Tibial nerve (tissue), 4 donors: Measurements from ENCODE around the gene ZNF426. TPM values are rescaled to one million over a fixed set of nuclear protein-coding genes. Genes with fewer than 3 reads are reported as not detected.
"Not testable (repeated sequence)": the region's sequence is repeated elsewhere in the genome, so short reads cannot be mapped to it uniquely, and the experiment has no call there.

Experiments used
- DNase-seq, 2 donors: peaks; one replicate each; pipeline ENCODE4 v3.0.0-alpha.2; 2019; ENCODE audit warnings: low spot score in 2 of 2
- H3K27ac ChIP-seq, 4 donors: fragments of 200-600 bp; sonication (generic) in 3 of 4; one replicate each; pipeline ENCODE4 v1.5.1; 2017 to 2019; ENCODE audit warnings: mild to moderate bottlenecking in 1 of 4
- H3K27me3 ChIP-seq, 2 donors: fragments of 200-600 bp; sonication (generic) in 1 of 2; one replicate each; pipeline versions ENCODE4 v1.5.1 to v1.6.0; 2017 to 2019
- H3K36me3 ChIP-seq, 3 donors: fragments of 200-600 bp; sonication (generic); one replicate each; pipeline ENCODE4 v1.5.1; 2018 to 2019
- H3K4me1 ChIP-seq, 4 donors: fragments of 200-600 bp; sonication (generic) in 3 of 4; one replicate each; pipeline ENCODE4 v1.5.1; 2017 to 2019
- H3K4me3 ChIP-seq, 4 donors: fragments of 200-600 bp; sonication (generic) in 3 of 4; one replicate each; pipeline ENCODE4 v1.5.1; 2017 to 2019; ENCODE audit warnings: mild to moderate bottlenecking in 1 of 4, moderate library complexity in 1 of 4
- H3K9me3 ChIP-seq, 4 donors: fragments of 200-600 bp; sonication (generic) in 3 of 4; one replicate each; pipeline ENCODE4 v1.5.1; 2017 to 2019
- EP300 ChIP-seq, 2 donors: sonication (generic); formaldehyde crosslinking; IDR thresholded peaks; one replicate each; pipeline ENCODE4 v1.6.1; 2017; ENCODE audit warnings: antibody characterized with exemption in 2 of 2, mild to moderate bottlenecking in 1 of 2
- POLR2A ChIP-seq, 2 donors: fragments of 450-650 bp; IDR thresholded peaks; one replicate each; pipeline ENCODE4 v1.6.1; 2017; ENCODE audit warnings: antibody characterized with exemption in 2 of 2, mild to moderate bottlenecking in 2 of 2, moderate library complexity in 2 of 2
- WGBS, 2 donors: methylation state at CpG; one replicate each; pipeline ENCODE4 v1.1.5; 2018; 5-methylcytosine and 5-hydroxymethylcytosine counted together
- total RNA-seq, 4 donors: library from RNA; depleted of rRNA; stranded (reverse); fragments of >200 nt; gene quantifications; one replicate each; pipeline ENCODE4 v1.1.0, GENCODE V29; 2016
- TF ChIP-seq, protein P1 (sequence below), 5 experiments: fragments of 200-600 bp in 3 of 5; fragments of 450-650 bp in 2 of 5; sonication (generic) in 3 of 5; IDR thresholded peaks; one replicate each; pipeline ENCODE4 v1.5.1; 2016 to 2019; ENCODE audit warnings: antibody characterized with exemption in 5 of 5, mild to moderate bottlenecking in 3 of 5, moderate library complexity in 2 of 5

Gene ZNF426
- total RNA-seq, result 10 to 100 TPM; 10.5 to 13.7 (median 12.8) TPM

DNA sequence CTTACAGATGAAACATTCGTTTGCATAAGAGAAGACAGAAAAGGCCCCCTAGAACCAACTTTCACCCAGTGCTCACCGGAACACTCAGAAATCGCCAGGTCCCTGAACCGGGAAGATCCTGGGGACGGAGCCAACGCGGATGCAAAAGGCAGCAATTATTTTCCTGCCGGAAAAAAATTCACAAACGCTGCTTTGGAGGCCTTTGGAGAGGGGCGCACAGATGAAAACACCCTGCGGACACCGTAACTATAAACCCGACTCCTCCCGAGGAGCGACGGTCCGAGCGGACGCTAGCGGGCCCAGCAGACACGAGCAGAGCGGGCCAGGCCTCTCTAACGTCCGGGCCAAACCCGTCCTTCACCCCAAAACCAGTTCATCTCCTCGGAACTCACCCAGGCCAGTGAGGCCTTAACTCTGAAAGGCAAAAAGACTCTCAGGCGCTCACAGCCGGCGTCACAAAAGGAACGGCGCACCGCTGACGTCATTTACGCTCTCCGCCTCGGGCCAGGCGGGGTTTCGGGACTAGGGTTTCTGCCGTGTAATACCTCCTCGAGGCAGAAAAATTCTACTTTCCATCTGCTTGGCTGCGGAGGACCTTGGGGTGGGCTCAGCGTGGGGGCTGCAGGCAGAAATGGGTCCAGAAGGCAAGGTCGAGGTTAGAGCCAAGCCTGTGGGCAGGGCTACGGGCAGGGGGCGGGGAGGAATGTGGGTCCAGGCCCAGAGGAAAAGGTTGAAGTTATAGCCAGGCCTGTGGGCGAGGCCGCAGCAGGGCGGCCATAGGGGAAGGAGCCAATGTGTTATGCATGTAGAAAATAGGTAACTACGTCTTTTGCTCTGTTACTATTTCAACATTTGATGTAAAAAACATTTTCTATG lies at the start of gene ZNF426:
Gene ZNF426 (minus strand): TSS at position 463 of the 876 bp plus-strand sequence. CDS start 2,413 bp downstream, outside the sequence.
- peaks cover 0 to 18% (median 3%) of the 10 kb centered on the region in 4 donors for H3K4me1 ChIP-seq
- TF ChIP-seq POLR2A (IDR thresholded peaks at IDR 0.05) (peak in 1 of 2 donors; percentile 31), EP300 (IDR thresholded peaks at IDR 0.05) (peak in 1 of 2 donors; percentile 80)
- TF ChIP-seq, protein P1, sequence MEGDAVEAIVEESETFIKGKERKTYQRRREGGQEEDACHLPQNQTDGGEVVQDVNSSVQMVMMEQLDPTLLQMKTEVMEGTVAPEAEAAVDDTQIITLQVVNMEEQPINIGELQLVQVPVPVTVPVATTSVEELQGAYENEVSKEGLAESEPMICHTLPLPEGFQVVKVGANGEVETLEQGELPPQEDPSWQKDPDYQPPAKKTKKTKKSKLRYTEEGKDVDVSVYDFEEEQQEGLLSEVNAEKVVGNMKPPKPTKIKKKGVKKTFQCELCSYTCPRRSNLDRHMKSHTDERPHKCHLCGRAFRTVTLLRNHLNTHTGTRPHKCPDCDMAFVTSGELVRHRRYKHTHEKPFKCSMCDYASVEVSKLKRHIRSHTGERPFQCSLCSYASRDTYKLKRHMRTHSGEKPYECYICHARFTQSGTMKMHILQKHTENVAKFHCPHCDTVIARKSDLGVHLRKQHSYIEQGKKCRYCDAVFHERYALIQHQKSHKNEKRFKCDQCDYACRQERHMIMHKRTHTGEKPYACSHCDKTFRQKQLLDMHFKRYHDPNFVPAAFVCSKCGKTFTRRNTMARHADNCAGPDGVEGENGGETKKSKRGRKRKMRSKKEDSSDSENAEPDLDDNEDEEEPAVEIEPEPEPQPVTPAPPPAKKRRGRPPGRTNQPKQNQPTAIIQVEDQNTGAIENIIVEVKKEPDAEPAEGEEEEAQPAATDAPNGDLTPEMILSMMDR (IDR thresholded peaks at IDR 0.05), result no peak
- peak within 1 kb of the TSS; percentile 83 to 95 (median 88) for H3K27ac ChIP-seq
- 0 to 1% methylated on average over 47 to 49 of the region's 49 CpGs for WGBS, 2 donors
- peaks cover 0 to 44% (median 5%) of the 10 kb centered on the region in 4 donors for H3K9me3 ChIP-seq
- peaks cover 16 to 38% (median 27%) of the 10 kb centered on the region in 3 donors for H3K36me3 ChIP-seq
- H3K4me3 ChIP-seq, result peak within 1 kb of the TSS; percentile 64 to 73 (median 68)
- H3K27me3 ChIP-seq, result no peaks in the 10 kb centered on the region
- peak; percentile 67 to 70 for DNase-seq

DNA sequence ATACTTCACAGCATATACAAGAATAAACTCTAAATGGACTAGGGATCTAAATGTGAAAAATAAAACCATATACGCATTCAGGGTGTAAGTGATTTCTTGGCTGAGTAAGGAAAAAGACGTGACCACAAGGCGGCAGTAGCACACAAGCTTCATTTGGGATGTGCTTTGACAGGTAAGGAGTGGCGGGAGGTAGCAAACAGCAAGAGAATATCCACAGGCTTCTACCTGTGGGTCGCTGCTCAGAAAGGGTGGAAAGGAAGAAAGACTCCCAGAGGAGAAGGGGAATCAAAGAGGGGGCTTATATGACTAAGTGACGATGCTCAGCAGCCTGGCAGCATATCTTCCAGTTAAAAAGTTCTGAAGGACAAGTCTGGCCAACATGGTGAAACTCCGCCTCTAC lies 48.3 kb upstream of the ZNF426 start:
- Histone ChIP-seq H3K9me3 (peaks cover 0 to 6% (median 0%) of the 10 kb centered on the region in 4 donors), H3K27ac (no peak overlapping the region), H3K27me3 (no peaks in the 10 kb centered on the region), H3K4me1 (peaks cover 0 to 22% (median 4%) of the 10 kb centered on the region in 4 donors), H3K4me3 (no peak overlapping the region), H3K36me3 (peaks cover 0 to 7% (median 0%) of the 10 kb centered on the region in 3 donors)
- WGBS, 2 donors, result 16 to 19% methylated on average over 7 of the region's 7 CpGs
- DNase-seq, result peak in 1 of 2 donors; percentile 66
- no peak for TF ChIP-seq POLR2A (IDR thresholded peaks at IDR 0.05)
- TF ChIP-seq, protein P1 (IDR thresholded peaks at IDR 0.05), result peak in 3 of 5 experiments; percentile 33 to 56 (median 40)

DNA sequence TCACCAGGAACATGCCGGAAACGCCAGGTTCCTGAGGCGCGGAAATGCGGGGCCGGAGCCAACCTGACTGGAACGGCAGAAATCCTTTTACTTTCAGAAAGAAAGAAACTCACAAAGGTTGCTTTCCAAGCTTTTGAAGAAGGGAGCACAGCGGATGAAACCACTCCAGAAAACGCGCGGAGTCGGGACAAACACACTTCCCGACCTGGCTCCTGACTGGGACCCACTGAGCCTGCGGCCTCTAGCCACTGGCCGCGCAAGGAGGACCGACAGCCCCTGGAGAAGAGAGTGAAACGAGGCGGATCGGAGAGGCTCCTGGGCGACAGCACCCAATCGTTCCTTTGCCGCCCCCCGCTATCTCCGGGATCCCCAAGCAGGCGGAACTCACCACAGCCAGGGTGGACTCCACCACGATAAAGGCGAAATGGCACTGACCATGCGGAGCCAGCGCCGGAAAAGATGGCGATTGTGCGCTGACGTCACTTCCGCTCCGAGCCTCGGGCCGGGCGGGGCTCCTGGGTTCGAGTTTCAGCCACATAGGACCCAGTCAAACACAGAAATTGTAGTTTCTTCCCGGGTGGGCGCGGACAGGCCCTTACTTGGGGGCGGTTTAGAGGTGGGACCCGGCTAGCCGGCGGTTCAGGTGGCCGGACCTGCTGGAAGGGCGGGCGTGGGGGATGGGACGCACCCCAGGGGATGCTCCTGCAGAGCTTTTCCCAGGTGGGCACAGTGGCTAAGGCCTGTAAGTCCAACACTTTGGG lies 45.8 kb upstream of the ZNF426 start, which contains the start of gene ZNF121:
Gene ZNF121 (minus strand): TSS at position 432 of the 761 bp plus-strand sequence. CDS start 16,407 bp downstream, outside the sequence.
- TF ChIP-seq POLR2A (IDR thresholded peaks at IDR 0.05) (peak in 1 of 2 donors; percentile 52), EP300 (IDR thresholded peaks at IDR 0.05) (peak; percentile 56 to 88)
- TF ChIP-seq, protein P1 (IDR thresholded peaks at IDR 0.05), result no peak
- peaks cover 0 to 32% (median 0%) of the 10 kb centered on the region in 3 donors for H3K36me3 ChIP-seq
- DNase-seq, result peak; percentile 64 to 73
- H3K4me1 ChIP-seq, result peaks cover 0 to 24% (median 4%) of the 10 kb centered on the region in 4 donors
- WGBS, 2 donors, result 1% methylated on average over 32 to 47 of the region's 51 CpGs
- H3K27ac ChIP-seq, result peak within 1 kb of the TSS; percentile 86 to 95 (median 91)
- H3K27me3 ChIP-seq, result no peaks in the 10 kb centered on the region
- peaks cover 0 to 31% (median 7%) of the 10 kb centered on the region in 4 donors for H3K9me3 ChIP-seq
- H3K4me3 ChIP-seq, result peak within 1 kb of the TSS; percentile 63 to 86 (median 75)

DNA sequence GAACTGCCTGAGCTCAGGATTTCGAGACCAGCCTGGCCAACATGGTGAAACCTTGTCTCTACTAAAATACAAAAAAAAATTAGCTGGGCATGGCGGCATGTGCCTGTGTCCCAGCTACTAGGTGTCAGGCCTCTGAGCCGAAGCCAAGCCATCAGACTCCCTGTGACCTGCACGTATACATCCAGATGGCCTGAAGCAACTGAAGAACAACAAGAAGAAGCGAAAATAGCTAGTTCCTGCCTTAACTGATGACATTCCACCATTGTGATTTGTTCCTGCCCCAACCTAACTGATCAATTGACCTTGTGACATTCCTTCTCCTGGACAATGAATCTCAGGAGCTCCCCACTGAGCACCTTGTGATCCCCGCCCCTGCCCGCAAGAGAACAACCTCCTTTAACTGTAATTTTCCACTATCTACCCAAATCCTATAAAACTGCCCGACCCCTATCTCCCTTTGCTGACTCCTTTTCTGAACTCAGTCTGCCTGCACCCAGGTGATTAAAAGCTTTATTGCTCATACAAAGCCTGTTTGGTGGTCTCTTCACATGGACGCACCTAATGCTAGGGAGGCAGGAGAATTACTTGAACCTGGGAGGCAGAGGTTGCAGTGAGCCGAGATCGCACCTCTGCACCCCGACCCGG lies 43.8 kb upstream of the ZNF426 start:
- H3K9me3 ChIP-seq, result peaks cover 0 to 51% (median 15%) of the 10 kb centered on the region in 4 donors
- DNase-seq, result not testable (repeated sequence)

DNA sequence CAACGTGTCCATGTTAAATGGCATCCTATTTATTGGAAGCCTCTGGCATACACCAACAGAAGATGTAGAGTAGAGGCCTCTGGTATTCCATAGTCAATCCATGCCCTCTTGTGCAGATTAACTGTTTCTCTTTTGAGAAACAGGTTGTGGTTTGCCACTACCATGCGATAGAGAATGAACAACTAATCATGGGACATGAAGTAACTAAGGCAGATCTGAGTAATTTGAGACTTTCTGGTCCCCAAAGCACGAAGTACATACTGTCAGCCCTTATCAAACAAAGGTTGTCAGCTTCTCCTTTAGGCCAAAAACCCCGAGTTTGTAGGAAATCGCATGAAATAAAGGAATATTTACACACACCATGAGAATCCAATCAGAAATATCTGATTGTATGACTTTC lies 42.3 kb upstream of the ZNF426 start:
- no peak for DNase-seq
- Histone ChIP-seq H3K9me3 (peaks cover 0 to 66% (median 24%) of the 10 kb centered on the region in 4 donors), H3K27me3 (no peaks in the 10 kb centered on the region), H3K4me3 (no peak overlapping the region), H3K36me3 (peaks cover 0 to 63% (median 0%) of the 10 kb centered on the region in 3 donors), H3K27ac (no peak overlapping the region), H3K4me1 (peaks cover 0 to 24% (median 4%) of the 10 kb centered on the region in 4 donors)
- no peak for TF ChIP-seq EP300 (IDR thresholded peaks at IDR 0.05)
- TF ChIP-seq, protein P1 (IDR thresholded peaks at IDR 0.05), result no peak
- TF ChIP-seq POLR2A (IDR thresholded peaks at IDR 0.05), result no peak
- WGBS, 2 donors, result 89 to 90% methylated on average over 5 of the region's 5 CpGs

More for the DNA sequence above, 43.8 kb upstream of the ZNF426 start:
- not testable (repeated sequence) for H3K27ac ChIP-seq, H3K4me3 ChIP-seq, H3K27me3 ChIP-seq
- 91 to 95% methylated on average over 13 of the region's 13 CpGs for WGBS, 2 donors
- Histone ChIP-seq H3K36me3 (peaks cover 0 to 53% (median 0%) of the 10 kb centered on the region in 3 donors), H3K4me1 (peaks cover 0 to 24% (median 4%) of the 10 kb centered on the region in 4 donors)
